ENCODE measurements around the gene KLC4. TPM values are rescaled to one million over a fixed set of nuclear protein-coding genes. Genes with fewer than 3 reads are reported as not detected.
"Not testable (repeated sequence)": the region's sequence is repeated elsewhere in the genome, so short reads cannot be mapped to it uniquely, and the experiment has no call there.

Gene KLC4
- total RNA-seq, 1 donor from 2014 or later: 17.8 TPM

DNA sequence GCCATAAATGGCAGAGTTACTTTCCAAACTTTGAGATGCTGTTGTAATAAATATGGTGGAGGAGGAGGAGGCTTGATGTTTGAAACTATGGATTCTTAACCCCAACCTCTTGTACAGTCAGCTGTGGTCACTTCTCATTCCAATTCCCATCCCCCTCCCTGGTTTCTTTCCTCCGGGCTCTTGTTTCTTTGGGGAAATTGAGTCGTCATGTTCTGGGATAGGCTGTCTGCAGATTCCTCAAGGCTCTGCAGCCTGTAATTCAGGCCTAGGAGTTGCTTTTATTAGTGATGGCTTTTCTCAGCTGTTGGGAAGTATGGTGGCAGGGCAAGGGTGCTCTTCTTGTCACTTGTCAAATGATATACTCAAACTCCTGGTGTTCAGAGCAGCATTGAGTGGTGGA is 19.3 kb downstream of the KLC4 start:
- no peak overlapping the region for H3K4me3 ChIP-seq
- H3K27me3 ChIP-seq: peaks cover 4% of the 10 kb centered on the region
- H3K4me1 ChIP-seq: peaks cover 0 to 5% of the 10 kb centered on the region in 2 donors
- TF ChIP-seq, protein P1, sequence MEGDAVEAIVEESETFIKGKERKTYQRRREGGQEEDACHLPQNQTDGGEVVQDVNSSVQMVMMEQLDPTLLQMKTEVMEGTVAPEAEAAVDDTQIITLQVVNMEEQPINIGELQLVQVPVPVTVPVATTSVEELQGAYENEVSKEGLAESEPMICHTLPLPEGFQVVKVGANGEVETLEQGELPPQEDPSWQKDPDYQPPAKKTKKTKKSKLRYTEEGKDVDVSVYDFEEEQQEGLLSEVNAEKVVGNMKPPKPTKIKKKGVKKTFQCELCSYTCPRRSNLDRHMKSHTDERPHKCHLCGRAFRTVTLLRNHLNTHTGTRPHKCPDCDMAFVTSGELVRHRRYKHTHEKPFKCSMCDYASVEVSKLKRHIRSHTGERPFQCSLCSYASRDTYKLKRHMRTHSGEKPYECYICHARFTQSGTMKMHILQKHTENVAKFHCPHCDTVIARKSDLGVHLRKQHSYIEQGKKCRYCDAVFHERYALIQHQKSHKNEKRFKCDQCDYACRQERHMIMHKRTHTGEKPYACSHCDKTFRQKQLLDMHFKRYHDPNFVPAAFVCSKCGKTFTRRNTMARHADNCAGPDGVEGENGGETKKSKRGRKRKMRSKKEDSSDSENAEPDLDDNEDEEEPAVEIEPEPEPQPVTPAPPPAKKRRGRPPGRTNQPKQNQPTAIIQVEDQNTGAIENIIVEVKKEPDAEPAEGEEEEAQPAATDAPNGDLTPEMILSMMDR (IDR thresholded peaks at IDR 0.05): no peak
- H3K36me3 ChIP-seq: peaks cover 0 to 8% of the 10 kb centered on the region in 2 donors
- no peak overlapping the region for H3K27ac ChIP-seq
- DNase-seq (ENCODE audit: low spot score in 2 of 2): no peak
- H3K9me3 ChIP-seq: no peaks in the 10 kb centered on the region
- intact Hi-C loops (cut with DNase I): no loop called here

DNA sequence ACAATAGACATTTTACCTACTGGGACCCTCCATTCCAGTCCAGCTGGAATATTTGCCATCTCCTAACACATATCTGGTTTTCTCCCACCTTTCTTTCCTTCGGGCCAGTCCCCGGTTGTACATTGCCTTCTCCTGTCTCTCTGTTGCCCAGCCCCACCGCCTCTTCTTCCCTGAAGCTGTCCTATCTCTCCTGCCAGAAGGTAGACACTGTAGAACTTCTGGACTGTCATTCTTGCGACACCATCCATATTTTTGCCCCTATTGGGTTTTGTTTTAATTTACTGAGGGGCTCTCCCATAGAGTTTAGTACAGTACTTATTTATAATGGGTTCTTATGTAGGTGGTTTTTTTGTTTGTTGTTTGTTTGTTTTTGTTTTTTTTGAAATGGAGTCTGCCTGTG is 21.6 kb downstream of the KLC4 start:
- no peaks in the 10 kb centered on the region for H3K9me3 ChIP-seq
- TF ChIP-seq, protein P1 (IDR thresholded peaks at IDR 0.05): no peak
- no peaks in the 10 kb centered on the region for H3K36me3 ChIP-seq
- intact Hi-C loops (cut with DNase I): no loop called here
- DNase-seq (ENCODE audit: low spot score in 2 of 2): no peak
- peaks cover 0 to 5% of the 10 kb centered on the region in 2 donors for H3K4me1 ChIP-seq
- no peak overlapping the region for H3K4me3 ChIP-seq
- H3K27ac ChIP-seq: no peak overlapping the region
- peaks cover 4% of the 10 kb centered on the region for H3K27me3 ChIP-seq

DNA sequence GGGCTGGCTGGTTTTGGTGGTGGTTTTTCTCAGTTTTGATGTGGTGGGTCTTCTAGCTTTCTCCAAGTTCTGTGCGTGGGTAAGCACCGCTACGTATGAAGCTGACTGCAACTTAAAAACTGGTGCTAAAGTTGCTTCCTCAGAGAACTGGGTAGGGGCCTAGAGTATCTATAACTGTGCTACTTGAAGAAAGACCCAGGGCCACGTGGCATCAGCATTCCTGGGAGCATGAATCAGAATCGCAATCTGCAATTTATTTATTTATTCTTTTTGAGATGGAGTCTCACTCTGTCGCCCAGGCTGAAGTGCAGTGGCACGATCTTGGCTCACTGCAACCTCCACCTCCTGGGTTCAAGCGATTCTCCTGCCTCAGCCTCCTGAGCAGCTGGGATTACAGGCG is 22.5 kb downstream of the KLC4 start:
- intact Hi-C loops (cut with DNase I); DNase-seq (ENCODE audit: low spot score in 2 of 2); H3K9me3 ChIP-seq: not testable (repeated sequence)

DNA sequence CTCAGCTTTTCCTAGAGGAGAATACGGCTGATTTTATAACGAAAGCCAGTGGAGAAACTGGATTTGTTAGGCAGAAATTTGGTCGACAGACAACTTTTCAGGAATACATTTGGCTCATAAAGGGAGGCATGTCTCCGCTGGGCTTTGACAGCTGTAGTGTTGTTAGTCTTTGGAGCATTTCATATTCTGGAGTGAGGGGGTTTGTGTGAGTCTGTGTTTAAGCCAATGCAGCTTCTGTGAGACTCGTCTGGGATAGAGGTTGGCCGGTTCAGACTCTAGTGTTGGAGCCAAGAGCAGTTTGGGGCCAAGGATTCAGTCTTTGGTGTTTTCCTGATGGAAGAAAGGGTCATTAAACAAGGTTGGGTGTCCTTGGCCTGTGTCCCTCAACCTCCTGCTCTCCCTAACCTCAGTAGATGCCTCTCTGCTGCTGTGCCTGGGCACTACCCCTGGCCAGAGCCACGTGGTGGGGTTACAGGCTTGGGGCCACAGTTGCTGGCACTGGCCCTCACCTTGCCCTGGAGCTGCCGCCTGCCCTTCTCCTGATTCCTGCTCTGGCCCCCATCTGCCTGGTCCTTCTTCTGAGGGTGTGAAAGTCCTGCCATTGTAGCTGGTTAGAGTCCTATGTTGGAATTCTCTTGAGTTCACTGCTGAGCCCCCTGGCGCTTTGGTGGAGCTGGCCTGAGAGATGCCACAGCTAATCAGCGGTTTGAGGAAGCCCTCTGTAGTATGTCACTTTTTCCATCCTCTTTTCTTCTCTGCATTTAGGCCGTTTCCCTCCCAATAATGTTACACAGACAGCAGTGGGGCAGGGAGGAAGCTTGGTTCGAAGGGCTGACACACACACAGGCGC is 23.6 kb downstream of the KLC4 start:
- H3K36me3 ChIP-seq: no peaks in the 10 kb centered on the region
- no peak for DNase-seq (ENCODE audit: low spot score in 2 of 2)
- intact Hi-C loops (cut with DNase I): no loop called here
- TF ChIP-seq, protein P1 (IDR thresholded peaks at IDR 0.05): no peak
- no peak overlapping the region for H3K4me3 ChIP-seq
- H3K27me3 ChIP-seq: no peaks in the 10 kb centered on the region
- no peak overlapping the region for H3K27ac ChIP-seq
- H3K4me1 ChIP-seq: no peaks in the 10 kb centered on the region
- no peaks in the 10 kb centered on the region for H3K9me3 ChIP-seq

More for the DNA sequence above, 22.5 kb downstream of the KLC4 start:
- not testable (repeated sequence) for H3K4me3 ChIP-seq, H3K27ac ChIP-seq, H3K27me3 ChIP-seq, H3K36me3 ChIP-seq, H3K4me1 ChIP-seq

DNA sequence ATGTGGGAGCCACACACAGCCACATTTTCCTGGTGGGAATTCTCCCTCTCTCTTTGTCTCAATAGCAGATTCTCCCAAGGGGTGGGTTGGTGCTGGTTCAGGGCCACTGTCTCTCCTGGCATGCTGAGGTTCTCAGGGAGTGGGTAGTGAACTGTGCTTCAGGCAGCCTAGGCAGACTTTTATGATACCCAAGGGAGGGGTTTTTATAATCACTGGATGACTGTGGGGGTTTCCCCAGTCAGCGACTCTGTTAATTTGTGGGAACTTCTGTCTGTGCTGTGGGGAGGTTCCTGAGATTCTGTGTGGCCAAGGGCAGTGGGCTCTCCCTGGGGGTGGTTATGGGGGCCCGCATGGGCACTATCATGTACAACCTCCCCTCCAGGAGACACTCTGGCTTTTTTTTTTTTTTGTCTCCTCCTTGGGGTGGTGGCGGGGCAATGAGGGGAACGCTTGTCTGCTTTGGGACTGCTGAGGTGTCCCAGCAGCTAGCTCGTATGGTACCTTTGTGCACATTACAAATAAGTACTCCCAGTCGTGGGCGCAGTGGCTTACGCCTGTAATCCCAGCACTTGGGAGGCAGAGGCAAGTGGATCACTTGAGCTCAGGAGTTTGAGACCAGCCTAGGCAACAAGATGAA is 26.7 kb downstream of the KLC4 start:
- H3K9me3 ChIP-seq: no peaks in the 10 kb centered on the region
- H3K4me1 ChIP-seq: no peaks in the 10 kb centered on the region
- H3K4me3 ChIP-seq: no peak overlapping the region
- intact Hi-C loops (cut with DNase I): no loop called here
- TF ChIP-seq, protein P1 (IDR thresholded peaks at IDR 0.05): no peak
- H3K36me3 ChIP-seq: no peaks in the 10 kb centered on the region
- DNase-seq (ENCODE audit: low spot score in 2 of 2): no peak
- no peaks in the 10 kb centered on the region for H3K27me3 ChIP-seq
- no peak overlapping the region for H3K27ac ChIP-seq

DNA sequence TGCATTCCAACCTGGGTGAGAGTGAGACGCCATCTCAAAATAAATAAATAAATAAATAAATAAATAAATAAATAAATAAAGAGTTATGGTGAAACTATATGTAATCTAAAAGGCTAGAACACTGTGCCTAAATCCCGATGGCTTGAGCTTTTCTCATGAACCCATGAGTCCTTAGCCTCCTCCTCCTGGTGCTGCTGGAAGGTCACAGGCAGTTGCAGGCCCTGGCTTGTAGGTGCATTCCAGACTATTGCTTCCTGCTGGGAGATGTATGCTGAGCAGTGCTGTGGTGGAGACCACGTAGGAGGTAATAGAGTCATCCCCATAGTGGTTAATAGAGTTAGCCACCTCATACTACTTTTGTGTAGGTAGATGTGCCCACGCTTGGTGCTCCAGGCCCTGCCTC is 29.2 kb downstream of the KLC4 start:
- TF ChIP-seq, protein P1 (IDR thresholded peaks at IDR 0.05): no peak
- Histone ChIP-seq H3K9me3 (no peaks in the 10 kb centered on the region), H3K27me3 (no peaks in the 10 kb centered on the region), H3K4me1 (no peaks in the 10 kb centered on the region), H3K27ac (no peak overlapping the region), H3K4me3 (no peak overlapping the region), H3K36me3 (no peaks in the 10 kb centered on the region)
- no peak for DNase-seq (ENCODE audit: low spot score in 2 of 2)
- intact Hi-C loops (cut with DNase I): no loop called here
